PC-9 (cell line): ENCODE measurements around the gene PEX11G. TPM values are rescaled to one million over a fixed set of nuclear protein-coding genes. Genes with fewer than 3 reads are reported as not detected.

ENCODE experiments used
- BruUV-seq: library from RNA; stranded (reverse); fragments of 400-500 nt; replicated peaks from 2 replicates; lab custom pipeline; 2021; lab: Mats Ljungman, UMichigan
- CTCF ChIA-PET: fragments of 300-600 bp; sonication (Branson Sonifier 250); formaldehyde crosslinking; loops from one replicate; lab custom pipeline; 2022; ENCODE audit warnings: antibody characterized with exemption; lab: Charles Lee
- POLR2A ChIA-PET: fragments of 300-600 bp; sonication (Branson Sonifier 250); formaldehyde crosslinking; loops from one replicate; lab custom pipeline; 2022; ENCODE audit warnings: antibody characterized with exemption; ENCODE audit not compliant: unreplicated experiment; lab: Charles Lee
- DNase-seq, 2 experiments: peaks; one replicate each; pipeline versions ENCODE4 v3.0.0 to v3.0.0-alpha.2; 2015 to 2022; ENCODE audit warnings: mixed read lengths in 1 of 2
- H2AFZ ChIP-seq: fragments of 200-600 bp; sonication (generic); 2 replicates; pipeline ENCODE4 v1.8.1; 2017; ENCODE audit warnings: antibody characterized with exemption
- H3F3A ChIP-seq: fragments of 200-600 bp; sonication (generic); 2 replicates; pipeline ENCODE4 v1.8.1; 2017; ENCODE audit warnings: antibody characterized with exemption, mild to moderate bottlenecking, low read depth; ENCODE audit not compliant: insufficient read depth
- H3K27ac ChIP-seq: fragments of 200-600 bp; sonication (generic); 2 replicates; pipeline ENCODE4 v1.6.1; 2016; ENCODE audit warnings: mixed run types
- H3K27me3 ChIP-seq: fragments of 200-600 bp; sonication (generic); 2 replicates; pipeline ENCODE4 v1.6.1; 2016; ENCODE audit warnings: low read depth, mixed run types; ENCODE audit not compliant: insufficient read depth
- H3K36me3 ChIP-seq: fragments of 200-600 bp; sonication (generic); 2 replicates; pipeline ENCODE4 v1.6.1; 2016; ENCODE audit warnings: low read depth, mixed run types
- H3K4me1 ChIP-seq: fragments of 200-600 bp; sonication (generic); replicated peaks from 2 replicates; pipeline ENCODE4 v1.6.1; 2016; ENCODE audit warnings: mixed run types; ENCODE audit not compliant: insufficient read depth
- H3K4me2 ChIP-seq: fragments of 200-600 bp; sonication (generic); 2 replicates; pipeline ENCODE4 v1.6.1; 2017; ENCODE audit warnings: mixed run types
- H3K4me3 ChIP-seq: fragments of 200-600 bp; sonication (generic); 2 replicates; pipeline ENCODE4 v1.6.1; 2016; ENCODE audit warnings: mixed run types
- H3K79me2 ChIP-seq: fragments of 200-600 bp; sonication (generic); 2 replicates; pipeline ENCODE4 v1.6.1; 2017; ENCODE audit warnings: low read depth, mixed run types
- H3K9me2 ChIP-seq: fragments of 200-600 bp; sonication (generic); 2 replicates; pipeline ENCODE4 v1.8.1; 2017; ENCODE audit warnings: mild to moderate bottlenecking; ENCODE audit not compliant: insufficient read depth
- H3K9me3 ChIP-seq: fragments of 200-600 bp; sonication (generic); 2 replicates; pipeline ENCODE4 v1.8.1; 2016; ENCODE audit warnings: low read depth; ENCODE audit not compliant: insufficient read depth
- H4K20me1 ChIP-seq: fragments of 200-600 bp; sonication (generic); 2 replicates; pipeline ENCODE4 v1.8.1; 2017; ENCODE audit not compliant: insufficient read depth
- CTCF ChIP-seq: fragments of 200-600 bp; sonication (generic); conservative IDR thresholded peaks from 2 replicates; pipeline ENCODE4 v1.6.1; 2017; ENCODE audit warnings: mixed run types, antibody characterized with exemption, mild to moderate bottlenecking, moderate library complexity
- EZH2 ChIP-seq: fragments of 200-600 bp; sonication (generic); IDR thresholded peaks from 2 replicates; pipeline ENCODE4 v1.8.0; 2017; ENCODE audit warnings: antibody characterized with exemption, low read depth
- intact Hi-C: fragments of 100-400 bp; cut with micrococcal nuclease; formaldehyde crosslinking; loops from one replicate; pipeline ENCODE4 v1.10.0; 2022; ENCODE audit not compliant: unreplicated experiment
- total RNA-seq: library from RNA; stranded (reverse); gene quantifications from 2 replicates; pipeline ENCODE4 v1.2.3, GENCODE V29; 2021

The PEX11G gene
- total RNA-seq, 1 experiment from 2014 or later: 10.5 TPM

DNA sequence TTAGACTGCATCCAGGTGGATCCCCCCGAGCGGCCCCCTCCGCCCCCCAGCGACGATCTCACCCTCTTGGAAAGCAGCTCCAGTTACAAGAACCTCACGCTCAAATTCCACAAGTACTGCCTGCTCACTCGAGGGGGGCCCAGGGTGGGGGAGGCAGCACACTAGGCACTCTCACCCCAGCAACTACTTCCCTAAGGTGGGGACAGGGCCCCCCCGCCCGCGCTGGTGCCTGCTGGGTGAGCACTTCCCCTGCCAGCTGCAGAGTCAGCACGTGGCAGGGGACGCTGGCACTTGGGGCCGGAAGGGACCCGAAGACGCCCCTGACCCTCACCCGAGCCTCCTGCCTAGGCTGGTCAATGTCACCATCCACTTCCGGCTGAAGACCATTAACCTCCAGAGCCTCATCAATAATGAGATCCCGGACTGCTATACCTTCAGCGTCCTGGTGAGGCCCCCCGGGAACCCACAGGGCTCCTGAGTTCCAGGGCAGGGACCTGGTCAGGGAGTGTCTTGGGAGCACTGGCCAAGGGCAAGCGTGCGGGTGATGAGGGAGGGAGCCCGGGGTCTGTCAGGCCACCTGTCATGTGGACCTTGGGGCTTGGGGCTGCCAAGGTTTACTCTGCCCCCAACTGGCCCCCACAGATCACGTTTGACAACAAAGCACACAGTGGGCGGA, 38.8 kb upstream of the PEX11G start:
- H2AFZ ChIP-seq: no peak overlapping the region
- ChIA-PET CTCF (no interaction called here), POLR2A (no interaction called here)
- no peaks in the 10 kb centered on the region for H3K36me3 ChIP-seq
- no peaks in the 10 kb centered on the region for H3K9me2 ChIP-seq
- TF ChIP-seq CTCF: no peak
- TF ChIP-seq EZH2: no peak
- 0 out of 2 replicates have a peak, but pooled peaks cover 7% of the 10 kb centered on the region for H3K79me2 ChIP-seq
- H3K4me1 ChIP-seq: peaks cover 10% of the 10 kb centered on the region
- no peaks in the 10 kb centered on the region for H3K9me3 ChIP-seq
- H3K27me3 ChIP-seq: no peaks in the 10 kb centered on the region
- H3K27ac ChIP-seq: no peak overlapping the region
- no peak for DNase-seq
- BruUV-seq: no TSS peak
- intact Hi-C loops: no loop called here
- peaks cover 12% of the 10 kb centered on the region; the same call in 1 of the 2 replicates for H3F3A ChIP-seq
- no peaks in the 10 kb centered on the region for H4K20me1 ChIP-seq
- no peak overlapping the region for H3K4me2 ChIP-seq
- H3K4me3 ChIP-seq: no peak overlapping the region

DNA sequence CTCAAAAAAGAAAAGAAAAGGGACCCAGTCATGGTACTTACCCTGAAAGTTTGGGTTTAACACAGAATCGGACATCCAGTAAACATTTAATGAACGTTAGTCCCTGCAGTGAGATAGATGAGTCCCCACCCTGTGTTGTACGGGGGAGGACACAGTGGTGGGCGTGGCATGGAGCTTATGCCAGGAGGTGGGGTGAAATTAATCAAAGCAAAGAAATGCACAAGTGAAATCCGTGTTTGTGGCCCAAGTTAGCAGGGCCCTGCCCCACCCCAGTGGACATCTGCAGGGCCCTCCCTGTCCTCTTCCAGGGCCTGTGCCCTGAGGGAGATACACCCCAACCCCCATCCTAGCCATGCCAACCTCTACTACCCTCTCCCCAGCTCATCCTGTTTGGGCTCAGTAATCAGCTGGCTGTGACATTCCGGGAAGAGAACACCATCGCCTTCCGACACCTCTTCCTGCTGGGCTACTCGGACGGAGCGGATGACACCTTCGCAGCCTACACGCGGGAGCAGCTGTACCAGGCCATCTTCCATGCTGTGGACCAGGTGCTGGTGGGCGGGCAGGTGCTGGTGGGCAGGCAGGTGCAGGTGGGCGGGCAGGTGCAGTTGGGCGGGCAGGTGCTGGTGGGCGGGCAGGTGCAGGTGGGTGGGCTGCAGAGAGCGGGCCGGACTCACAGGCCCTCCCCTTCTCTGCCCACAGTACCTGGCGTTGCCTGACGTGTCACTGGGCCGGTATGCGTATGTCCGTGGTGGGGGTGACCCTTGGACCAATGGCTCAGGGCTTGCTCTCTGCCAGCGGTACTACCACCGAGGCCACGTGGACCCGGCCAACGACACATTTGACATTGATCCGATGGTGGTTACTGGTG, 37.5 kb upstream of the PEX11G start:
- Histone ChIP-seq H2AFZ (no peak overlapping the region), H4K20me1 (no peaks in the 10 kb centered on the region), H3K4me3 (no peak overlapping the region), H3K27me3 (no peaks in the 10 kb centered on the region), H3K9me3 (no peaks in the 10 kb centered on the region), H3F3A (peaks cover 15% of the 10 kb centered on the region; the same call in 1 of the 2 replicates), H3K79me2 (0 out of 2 replicates have a peak, but pooled peaks cover 7% of the 10 kb centered on the region), H3K4me1 (peaks cover 16% of the 10 kb centered on the region), H3K4me2 (no peak overlapping the region), H3K27ac (no peak overlapping the region), H3K9me2 (no peaks in the 10 kb centered on the region), H3K36me3 (no peaks in the 10 kb centered on the region)
- CTCF ChIA-PET: no interaction called here
- TF ChIP-seq CTCF: no peak
- TF ChIP-seq EZH2: no peak
- BruUV-seq: no TSS peak
- intact Hi-C loops: no loop called here
- DNase-seq: no peak
- POLR2A ChIA-PET: interaction anchor here (0.6 kb wide), 1 partner anchor 18 kb away, joined by 6 read pairs; no protein-coding TSS in a partner anchor

DNA sequence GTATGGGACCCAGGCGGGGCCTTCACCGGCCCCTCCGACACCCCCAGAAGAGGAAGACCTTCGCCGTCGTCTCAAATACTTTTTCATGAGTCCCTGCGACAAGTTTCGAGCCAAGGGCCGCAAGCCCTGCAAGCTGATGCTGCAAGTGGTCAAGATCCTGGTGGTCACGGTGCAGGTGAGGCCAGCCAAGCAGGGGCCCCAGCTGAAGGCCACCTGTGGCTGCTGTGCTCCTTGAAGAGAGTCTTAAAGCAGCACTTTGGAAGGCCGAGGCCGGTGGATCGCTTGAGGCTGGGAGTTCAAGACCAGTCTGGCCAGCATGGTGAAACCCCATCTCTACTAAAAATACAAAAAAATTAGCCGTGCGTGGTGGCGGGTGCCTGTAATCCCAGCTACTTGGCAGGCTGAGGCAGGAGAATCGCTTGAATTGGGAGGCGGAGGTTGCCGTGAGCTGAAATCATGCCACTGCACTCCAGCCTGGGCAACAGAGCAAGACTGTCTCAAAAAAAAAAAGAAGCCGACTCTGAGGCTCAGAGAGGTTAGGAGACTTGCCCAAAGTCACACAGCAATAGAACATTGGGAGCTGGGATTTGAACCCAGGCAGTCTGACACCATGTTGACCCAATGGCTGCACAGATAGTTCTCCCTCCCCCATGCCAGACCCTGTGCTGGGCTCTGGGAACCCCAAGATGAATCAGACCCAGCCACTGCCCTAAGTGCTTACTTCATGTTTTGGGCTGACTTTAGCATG, 36.3 kb upstream of the PEX11G start:
- Histone ChIP-seq H3K27ac (no peak overlapping the region), H2AFZ (no peak overlapping the region), H3K4me1 (peaks cover 16% of the 10 kb centered on the region), H3K79me2 (0 out of 2 replicates have a peak, but pooled peaks cover 7% of the 10 kb centered on the region), H3K9me3 (no peaks in the 10 kb centered on the region), H3K36me3 (no peaks in the 10 kb centered on the region), H3K9me2 (no peaks in the 10 kb centered on the region), H3K4me2 (no peak overlapping the region), H3K4me3 (no peak overlapping the region), H4K20me1 (no peaks in the 10 kb centered on the region), H3F3A (peaks cover 22% of the 10 kb centered on the region; the same call in 1 of the 2 replicates), H3K27me3 (no peaks in the 10 kb centered on the region)
- intact Hi-C loops: no loop called here
- DNase-seq: no peak
- CTCF ChIA-PET: no interaction called here
- no TSS peak for BruUV-seq
- POLR2A ChIA-PET: interaction anchor here (0.6 kb wide), 1 partner anchor 17 kb away, joined by 6 read pairs; no protein-coding TSS in a partner anchor
- no peak for TF ChIP-seq CTCF
- TF ChIP-seq EZH2: no peak
